ENCODE measurements around the gene SPEG. TPM values are rescaled to one million over a fixed set of nuclear protein-coding genes. Genes with fewer than 3 reads are reported as not detected.

Gene SPEG
- total and polyA plus RNA-seq, 2 of the 8 experiments (the other 6 are each of a cell fraction or from before 2014, with no cell fraction given) = 19.9 to 32.0 TPM

DNA sequence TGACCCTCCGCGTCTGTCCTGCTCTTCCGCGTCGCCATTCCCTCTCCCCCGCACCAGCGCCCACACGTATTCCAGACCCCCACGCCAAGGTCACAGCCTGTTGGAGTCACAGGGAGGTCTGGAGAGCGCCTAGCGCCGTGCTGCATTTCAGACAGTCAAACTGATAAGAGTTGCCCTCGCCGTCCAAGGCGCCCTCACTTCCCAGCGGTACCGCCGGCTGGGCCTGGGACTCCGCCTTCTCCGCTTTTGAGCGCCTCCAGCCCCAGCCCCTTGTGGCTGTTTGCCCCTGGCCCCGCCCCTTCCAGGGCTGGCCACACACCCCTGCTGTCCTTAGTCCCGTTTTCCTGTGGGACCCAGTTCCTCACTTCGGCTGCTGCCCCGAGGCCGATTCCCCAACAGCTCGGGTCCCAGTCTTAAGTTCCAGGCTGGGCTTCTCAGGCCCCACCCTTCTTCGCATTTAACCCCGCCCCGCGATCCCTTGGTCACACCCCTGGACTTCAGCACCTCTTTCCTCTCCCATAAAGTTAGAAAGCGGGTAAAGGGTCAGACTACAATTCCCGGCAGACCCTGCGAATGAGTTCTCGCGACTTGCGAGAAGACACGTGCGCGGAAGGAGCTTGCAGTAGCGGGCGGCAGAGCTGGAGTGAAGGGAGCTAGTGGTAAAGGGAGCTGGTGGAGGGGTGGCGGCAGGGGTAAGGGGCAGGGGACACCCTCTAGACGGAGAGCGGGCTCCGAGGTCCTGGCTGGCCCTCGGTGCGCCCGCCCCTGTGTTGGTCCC is 63.8 kb downstream of the SPEG start, which contains the start of gene GMPPA (continued):
- TF ChIP-seq, protein P1, sequence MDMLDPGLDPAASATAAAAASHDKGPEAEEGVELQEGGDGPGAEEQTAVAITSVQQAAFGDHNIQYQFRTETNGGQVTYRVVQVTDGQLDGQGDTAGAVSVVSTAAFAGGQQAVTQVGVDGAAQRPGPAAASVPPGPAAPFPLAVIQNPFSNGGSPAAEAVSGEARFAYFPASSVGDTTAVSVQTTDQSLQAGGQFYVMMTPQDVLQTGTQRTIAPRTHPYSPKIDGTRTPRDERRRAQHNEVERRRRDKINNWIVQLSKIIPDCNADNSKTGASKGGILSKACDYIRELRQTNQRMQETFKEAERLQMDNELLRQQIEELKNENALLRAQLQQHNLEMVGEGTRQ (IDR thresholded peaks at IDR 0.05; ENCODE audit: low read length) = peak; percentile 56; the same call in 1 of the 2 replicates
- TF ChIP-seq POLR2AphosphoS5 (IDR thresholded peaks at IDR 0.05; ENCODE audit: low read depth, low read length) (peak; percentile 51; the same call in 1 of the 2 replicates), TBP (IDR thresholded peaks at IDR 0.05; ENCODE audit: low read depth, low read length) (peak; percentile 45; the same call in 1 of the 2 replicates), SIN3A (conservative IDR thresholded peaks at IDR 0.05 in 1 of 2, IDR thresholded peaks at IDR 0.05 in 1 of 2; ENCODE audit: low read depth in 1 of 2, low read length in 2 of 2) (peak; percentile 39 to 62; a peak in 1 of 4 replicates), POLR2A (IDR thresholded peaks at IDR 0.05; ENCODE audit: control extremely low read depth in 1 of 2, low read depth in 2 of 2, low read length in 2 of 2) (peak in 1 of 2 experiments; percentile 46; a peak in 1 of 3 replicates), KDM4A (IDR thresholded peaks at IDR 0.05; ENCODE audit: low read depth, low read length, severe bottlenecking) (peak; percentile 86), SRF (IDR thresholded peaks at IDR 0.05; ENCODE audit: low read depth, low read length) (0 out of 2 replicates have a peak, but pooled peaks have one; percentile 4), GABPA (IDR thresholded peaks at IDR 0.05; ENCODE audit: borderline replicate concordance, insufficient read depth, low read length) (no peak), SP1 (IDR thresholded peaks at IDR 0.05; ENCODE audit: low read depth, low read length) (peak; percentile 38; the same call in 1 of the 2 replicates), SIX5 (IDR thresholded peaks at IDR 0.05; ENCODE audit: low read depth, low read length) (peak; percentile 77), PHF8 (conservative IDR thresholded peaks at IDR 0.05; ENCODE audit: low read depth, low read length) (peak; percentile 19; the same call in 1 of the 2 replicates), CHD2 (IDR thresholded peaks at IDR 0.05; ENCODE audit: low read length) (peak; percentile 99), CREB1 (IDR thresholded peaks at IDR 0.05) (peak; percentile 55; the same call in 1 of the 2 replicates)
- TF ChIP-seq, protein P2, sequence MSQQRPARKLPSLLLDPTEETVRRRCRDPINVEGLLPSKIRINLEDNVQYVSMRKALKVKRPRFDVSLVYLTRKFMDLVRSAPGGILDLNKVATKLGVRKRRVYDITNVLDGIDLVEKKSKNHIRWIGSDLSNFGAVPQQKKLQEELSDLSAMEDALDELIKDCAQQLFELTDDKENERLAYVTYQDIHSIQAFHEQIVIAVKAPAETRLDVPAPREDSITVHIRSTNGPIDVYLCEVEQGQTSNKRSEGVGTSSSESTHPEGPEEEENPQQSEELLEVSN (IDR thresholded peaks at IDR 0.05) = peak; percentile 96
- TF ChIP-seq, protein P3, sequence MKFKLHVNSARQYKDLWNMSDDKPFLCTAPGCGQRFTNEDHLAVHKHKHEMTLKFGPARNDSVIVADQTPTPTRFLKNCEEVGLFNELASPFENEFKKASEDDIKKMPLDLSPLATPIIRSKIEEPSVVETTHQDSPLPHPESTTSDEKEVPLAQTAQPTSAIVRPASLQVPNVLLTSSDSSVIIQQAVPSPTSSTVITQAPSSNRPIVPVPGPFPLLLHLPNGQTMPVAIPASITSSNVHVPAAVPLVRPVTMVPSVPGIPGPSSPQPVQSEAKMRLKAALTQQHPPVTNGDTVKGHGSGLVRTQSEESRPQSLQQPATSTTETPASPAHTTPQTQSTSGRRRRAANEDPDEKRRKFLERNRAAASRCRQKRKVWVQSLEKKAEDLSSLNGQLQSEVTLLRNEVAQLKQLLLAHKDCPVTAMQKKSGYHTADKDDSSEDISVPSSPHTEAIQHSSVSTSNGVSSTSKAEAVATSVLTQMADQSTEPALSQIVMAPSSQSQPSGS (IDR thresholded peaks at IDR 0.05; ENCODE audit: low read length) = no peak
- TF ChIP-seq, protein P4, sequence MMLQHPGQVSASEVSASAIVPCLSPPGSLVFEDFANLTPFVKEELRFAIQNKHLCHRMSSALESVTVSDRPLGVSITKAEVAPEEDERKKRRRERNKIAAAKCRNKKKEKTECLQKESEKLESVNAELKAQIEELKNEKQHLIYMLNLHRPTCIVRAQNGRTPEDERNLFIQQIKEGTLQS (IDR thresholded peaks at IDR 0.05; ENCODE audit: insufficient read depth, low read depth, low read length) = no peak
